ENCODE measurements around the gene C1QTNF4. TPM values are rescaled to one million over a fixed set of nuclear protein-coding genes. Genes with fewer than 3 reads are reported as not detected.
"Not testable (repeated sequence)": the region's sequence is repeated elsewhere in the genome, so short reads cannot be mapped to it uniquely, and the experiment has no call there.

The C1QTNF4 gene
- total and polyA plus RNA-seq, 10 donors, result 0.41 to 2.5 (median 1.3) TPM

DNA sequence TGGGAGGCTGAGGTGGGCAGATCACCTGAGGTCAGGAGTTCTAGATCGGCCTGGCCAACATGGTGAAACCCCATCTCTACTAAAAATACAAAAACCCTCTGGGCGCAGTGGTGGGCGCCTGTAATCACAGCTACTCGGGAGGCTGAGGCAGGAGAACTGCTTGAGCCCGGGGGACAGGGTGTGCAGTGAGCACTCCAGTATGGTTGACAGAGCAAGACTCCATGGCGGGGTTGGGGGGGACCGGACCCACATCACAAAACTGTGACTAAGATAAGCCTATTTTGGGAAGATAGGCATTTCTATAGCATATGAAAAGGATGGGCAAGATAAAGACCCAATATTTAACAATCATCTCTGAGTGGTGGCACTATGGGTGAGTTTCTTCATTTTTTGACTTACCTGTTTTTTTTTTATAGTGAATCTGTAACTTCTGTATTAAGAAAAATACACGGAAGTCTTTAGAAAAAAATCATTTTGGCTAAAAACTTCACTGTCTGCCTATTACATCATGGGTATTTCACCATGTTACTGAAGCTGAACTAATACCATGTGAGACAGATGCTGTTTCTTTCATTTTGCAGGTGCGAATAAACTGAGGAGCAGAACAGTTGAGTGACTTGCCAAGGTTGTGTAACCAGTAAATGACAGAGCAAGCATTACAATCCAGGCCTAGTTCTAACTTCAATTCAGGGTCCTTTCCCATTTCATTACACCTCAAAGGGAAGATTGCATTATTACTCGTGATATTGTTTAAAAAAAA, 43.7 kb downstream of the C1QTNF4 start:
- Histone ChIP-seq H3K36me3 (peaks cover 0 to 17% (median 0%) of the 10 kb centered on the region in 6 donors), H3K27ac (peak overlapping the region in 7 of 8 donors; percentile 46 to 98 (median 95)), H3K4me1 (peaks cover 42 to 78% (median 66%) of the 10 kb centered on the region in 6 donors), H3K4me3 (peak overlapping the region in 5 of 8 donors; percentile 82 to 99 (median 95)), H3K9me3 (no peaks in the 10 kb centered on the region), H3K27me3 (replicated peaks in 1 of 7) (no peaks in the 10 kb centered on the region)
- peak; percentile 64 for DNase-seq
- 67 to 81% (median 77%) methylated on average over 10 of the region's 10 CpGs for WGBS, 5 donors
- intact Hi-C loops (cut with DNase I; ENCODE audit: low total_unique reads), result no loop called here
- TF ChIP-seq, protein P1, sequence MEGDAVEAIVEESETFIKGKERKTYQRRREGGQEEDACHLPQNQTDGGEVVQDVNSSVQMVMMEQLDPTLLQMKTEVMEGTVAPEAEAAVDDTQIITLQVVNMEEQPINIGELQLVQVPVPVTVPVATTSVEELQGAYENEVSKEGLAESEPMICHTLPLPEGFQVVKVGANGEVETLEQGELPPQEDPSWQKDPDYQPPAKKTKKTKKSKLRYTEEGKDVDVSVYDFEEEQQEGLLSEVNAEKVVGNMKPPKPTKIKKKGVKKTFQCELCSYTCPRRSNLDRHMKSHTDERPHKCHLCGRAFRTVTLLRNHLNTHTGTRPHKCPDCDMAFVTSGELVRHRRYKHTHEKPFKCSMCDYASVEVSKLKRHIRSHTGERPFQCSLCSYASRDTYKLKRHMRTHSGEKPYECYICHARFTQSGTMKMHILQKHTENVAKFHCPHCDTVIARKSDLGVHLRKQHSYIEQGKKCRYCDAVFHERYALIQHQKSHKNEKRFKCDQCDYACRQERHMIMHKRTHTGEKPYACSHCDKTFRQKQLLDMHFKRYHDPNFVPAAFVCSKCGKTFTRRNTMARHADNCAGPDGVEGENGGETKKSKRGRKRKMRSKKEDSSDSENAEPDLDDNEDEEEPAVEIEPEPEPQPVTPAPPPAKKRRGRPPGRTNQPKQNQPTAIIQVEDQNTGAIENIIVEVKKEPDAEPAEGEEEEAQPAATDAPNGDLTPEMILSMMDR (IDR thresholded peaks at IDR 0.05 in 8 of 11, conservative IDR thresholded peaks at IDR 0.05 in 3 of 11), result no peak
- TF ChIP-seq POLR2A (IDR thresholded peaks at IDR 0.05) (no peak), POLR2AphosphoS5 (IDR thresholded peaks at IDR 0.05) (no peak)

DNA sequence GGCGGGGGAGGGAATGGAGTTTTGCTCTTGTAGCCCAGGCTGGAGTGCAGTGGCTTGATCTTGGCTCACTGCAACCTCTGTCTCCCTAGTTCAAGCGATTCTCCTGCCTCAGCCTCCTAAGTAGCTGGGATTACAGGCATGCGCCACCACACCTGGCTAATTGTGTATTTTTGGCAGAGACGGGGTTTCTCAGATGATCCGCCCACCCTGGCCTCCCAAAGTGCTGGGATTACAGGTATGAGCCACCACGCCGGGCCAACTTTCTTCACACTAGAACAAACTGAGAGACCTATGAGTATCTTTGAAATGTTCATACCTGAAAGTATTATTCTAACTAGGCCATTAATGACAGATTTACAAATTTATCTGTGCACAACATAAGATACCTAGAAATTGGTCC, 47.9 kb downstream of the C1QTNF4 start:
- WGBS, 5 donors, result 90 to 98% (median 96%) methylated on average over 7 of the region's 7 CpGs
- DNase-seq, result peak; percentile 23
- H3K27ac ChIP-seq; H3K4me3 ChIP-seq; intact Hi-C loops (cut with DNase I; ENCODE audit: low total_unique reads); H3K27me3 ChIP-seq (replicated peaks in 1 of 7); H3K9me3 ChIP-seq: not testable (repeated sequence)
- H3K4me1 ChIP-seq, result peaks cover 49 to 97% (median 88%) of the 10 kb centered on the region in 6 donors
- H3K36me3 ChIP-seq, result peaks cover 0 to 17% (median 2%) of the 10 kb centered on the region in 6 donors

DNA sequence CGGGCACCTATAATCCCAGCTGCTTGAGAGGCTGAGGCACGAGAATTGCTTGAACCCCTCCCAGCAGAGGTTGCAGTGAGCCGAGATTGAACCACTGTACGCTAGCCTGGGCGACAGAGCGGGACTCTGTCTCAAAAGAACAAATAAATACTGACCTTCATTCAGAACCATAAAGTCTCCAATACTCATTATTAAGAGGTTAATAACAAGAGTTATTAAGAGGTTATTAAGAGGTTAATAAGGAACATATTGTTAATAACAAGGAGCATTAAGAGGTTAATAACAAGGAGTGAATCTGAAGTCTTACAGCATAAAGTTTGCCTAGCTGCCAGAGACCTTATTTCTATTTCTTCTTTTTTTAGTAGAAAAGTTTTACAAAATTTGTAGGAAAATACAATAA, 48.9 kb downstream of the C1QTNF4 start:
- 93 to 97% (median 94%) methylated on average over 6 of the region's 6 CpGs for WGBS, 5 donors
- peaks cover 0 to 15% (median 2%) of the 10 kb centered on the region in 6 donors for H3K36me3 ChIP-seq
- TF ChIP-seq, protein P1 (IDR thresholded peaks at IDR 0.05 in 8 of 11, conservative IDR thresholded peaks at IDR 0.05 in 3 of 11), result no peak
- TF ChIP-seq POLR2A (IDR thresholded peaks at IDR 0.05), result no peak
- TF ChIP-seq POLR2AphosphoS5 (IDR thresholded peaks at IDR 0.05), result no peak
- DNase-seq, result no peak
- H3K4me3 ChIP-seq, result no peak overlapping the region
- H3K27me3 ChIP-seq (replicated peaks in 1 of 7), result no peaks in the 10 kb centered on the region
- H3K4me1 ChIP-seq, result peaks cover 48 to 97% (median 88%) of the 10 kb centered on the region in 6 donors
- H3K27ac ChIP-seq, result no peak overlapping the region
- intact Hi-C loops (cut with DNase I; ENCODE audit: low total_unique reads), result no loop called here
- no peaks in the 10 kb centered on the region for H3K9me3 ChIP-seq

DNA sequence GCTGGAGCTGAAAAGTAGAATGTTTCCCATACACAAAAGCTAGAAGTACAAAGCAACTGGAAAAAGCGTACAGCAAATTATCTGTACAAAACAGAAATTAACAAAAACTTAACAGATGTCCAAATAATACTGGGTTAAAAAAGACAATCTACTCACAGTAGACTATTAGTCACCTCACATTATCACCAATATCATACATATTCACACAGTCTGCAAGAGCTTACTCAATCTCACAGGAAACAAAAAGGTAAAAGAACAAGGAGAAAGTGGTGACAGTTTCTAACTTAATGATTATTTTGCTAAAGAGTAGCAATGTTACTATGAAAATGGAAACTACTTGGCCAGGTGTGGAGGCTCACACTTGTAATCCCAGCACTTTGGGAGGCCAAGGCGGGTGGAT, 53.1 kb downstream of the C1QTNF4 start:
- H3K36me3 ChIP-seq, result peaks cover 0 to 13% (median 5%) of the 10 kb centered on the region in 6 donors
- H3K27me3 ChIP-seq (replicated peaks in 1 of 7), result no peaks in the 10 kb centered on the region
- TF ChIP-seq POLR2A (IDR thresholded peaks at IDR 0.05), result no peak
- TF ChIP-seq POLR2AphosphoS5 (IDR thresholded peaks at IDR 0.05), result no peak
- TF ChIP-seq, protein P1 (IDR thresholded peaks at IDR 0.05 in 8 of 11, conservative IDR thresholded peaks at IDR 0.05 in 3 of 11), result no peak
- H3K27ac ChIP-seq, result peak overlapping the region in 1 of 8 donors; percentile 28
- no peak for DNase-seq
- no peaks in the 10 kb centered on the region for H3K9me3 ChIP-seq
- 90 to 98% (median 94%) methylated on average over 2 of the region's 2 CpGs for WGBS, 5 donors
- no peak overlapping the region for H3K4me3 ChIP-seq
- H3K4me1 ChIP-seq, result peaks cover 40 to 97% (median 84%) of the 10 kb centered on the region in 6 donors
- intact Hi-C loops (cut with DNase I; ENCODE audit: low total_unique reads), result no loop called here
